Measurements from ENCODE around the gene DNAI1.

- TF ChIP-seq, protein P1, sequence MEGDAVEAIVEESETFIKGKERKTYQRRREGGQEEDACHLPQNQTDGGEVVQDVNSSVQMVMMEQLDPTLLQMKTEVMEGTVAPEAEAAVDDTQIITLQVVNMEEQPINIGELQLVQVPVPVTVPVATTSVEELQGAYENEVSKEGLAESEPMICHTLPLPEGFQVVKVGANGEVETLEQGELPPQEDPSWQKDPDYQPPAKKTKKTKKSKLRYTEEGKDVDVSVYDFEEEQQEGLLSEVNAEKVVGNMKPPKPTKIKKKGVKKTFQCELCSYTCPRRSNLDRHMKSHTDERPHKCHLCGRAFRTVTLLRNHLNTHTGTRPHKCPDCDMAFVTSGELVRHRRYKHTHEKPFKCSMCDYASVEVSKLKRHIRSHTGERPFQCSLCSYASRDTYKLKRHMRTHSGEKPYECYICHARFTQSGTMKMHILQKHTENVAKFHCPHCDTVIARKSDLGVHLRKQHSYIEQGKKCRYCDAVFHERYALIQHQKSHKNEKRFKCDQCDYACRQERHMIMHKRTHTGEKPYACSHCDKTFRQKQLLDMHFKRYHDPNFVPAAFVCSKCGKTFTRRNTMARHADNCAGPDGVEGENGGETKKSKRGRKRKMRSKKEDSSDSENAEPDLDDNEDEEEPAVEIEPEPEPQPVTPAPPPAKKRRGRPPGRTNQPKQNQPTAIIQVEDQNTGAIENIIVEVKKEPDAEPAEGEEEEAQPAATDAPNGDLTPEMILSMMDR (IDR thresholded peaks at IDR 0.05) = no peak
- TF ChIP-seq POLR2A (IDR thresholded peaks at IDR 0.05) = no peak
- no peak for TF ChIP-seq POLR2AphosphoS5 (IDR thresholded peaks at IDR 0.05)
Observed at GRCh38 chr9:34566322-34566721, 107.7 kb downstream of the DNAI1 start.

Data from prostate gland (tissue), 2 donors.